ENCODE data around the gene TRAF5.

DNA sequence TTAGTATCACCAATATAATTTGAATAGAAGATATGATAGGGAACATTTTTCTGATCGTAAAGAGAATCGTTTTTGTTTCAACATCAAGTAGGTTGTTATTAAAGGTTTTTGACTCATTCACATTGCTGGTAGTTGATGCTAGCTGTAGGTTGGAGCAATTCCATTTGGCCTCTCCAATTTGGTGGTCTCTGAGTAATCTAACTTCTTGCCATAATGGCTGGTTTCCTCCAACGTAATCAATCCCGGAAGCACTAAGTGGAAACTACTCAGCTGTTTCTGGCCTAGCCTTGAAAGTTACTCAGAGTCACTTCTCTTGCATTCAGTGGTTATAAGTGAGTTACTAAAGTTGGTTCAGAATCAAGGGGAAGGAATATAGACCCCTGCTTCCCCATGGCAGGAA, 41.4 kb upstream of the TRAF5 start:
- TF ChIP-seq CTCF (IDR thresholded peaks at IDR 0.05; ENCODE audit: extremely low read depth in 1 of 2, insufficient read depth in 1 of 2, low read depth in 1 of 2, low read length in 2 of 2), result no peak
- no peak for TF ChIP-seq POLR2AphosphoS5 (IDR thresholded peaks at IDR 0.05; ENCODE audit: insufficient read depth, low read depth, low read length)
- TF ChIP-seq POLR2A (IDR thresholded peaks at IDR 0.05; ENCODE audit: low read depth, low read length), result no peak
- TF ChIP-seq EZH2 (IDR thresholded peaks at IDR 0.05; ENCODE audit: borderline replicate concordance, low read depth, low read length, severe bottlenecking), result no peak

All from endothelial cell of umbilical vein (primary cell).